Brain microvascular endothelial cell (primary cell): ENCODE results near the gene ATF2.

ENCODE experiments used
- DNase-seq: peaks from one replicate; pipeline ENCODE4 v3.0.0-alpha.2; 2020
- H3K27ac ChIP-seq: fragments of 250-450 bp; sonication (Bioruptor Pico); 2 replicates; pipeline ENCODE4 v1.5.1; 2020; ENCODE audit warnings: mild to moderate bottlenecking, moderate library complexity
- H3K27me3 ChIP-seq: fragments of 250-450 bp; sonication (Bioruptor Pico); replicated peaks from 2 replicates; pipeline ENCODE4 v1.5.1; 2020; ENCODE audit warnings: mild to moderate bottlenecking
- H3K36me3 ChIP-seq: fragments of 250-450 bp; sonication (Bioruptor Pico); replicated peaks from 2 replicates; pipeline ENCODE4 v1.5.1; 2020; ENCODE audit warnings: mild to moderate bottlenecking
- H3K4me3 ChIP-seq: 2 replicates; pipeline ENCODE4 v1.5.1; 2011; ENCODE audit warnings: low read depth, mild to moderate bottlenecking, control low read depth, low read length, moderate library complexity
- CTCF ChIP-seq: IDR thresholded peaks from 2 replicates; pipeline ENCODE4 v1.5.1; 2011; ENCODE audit warnings: low read depth, mild to moderate bottlenecking, moderate library complexity, low read length, control low read depth, inconsistent platforms; ENCODE audit errors: missing control alignments
- in situ Hi-C: cut with HindIII; loops from 2 replicates; pipeline ENCODE4 v1.10.0; 2017; ENCODE audit warnings: low sequenced_read_pairs, low pct_ligation_motif_present

ATF2 gene

GRCh38 chr2:175039031-175039430 is 129.0 kb downstream of the ATF2 start:
- no peak overlapping the region for H3K27ac ChIP-seq
- no peaks in the 10 kb centered on the region for H3K27me3 ChIP-seq
- in situ Hi-C loops: no loop called here
- H3K4me3 ChIP-seq: no peak overlapping the region
- no peak for TF ChIP-seq CTCF
- no peaks in the 10 kb centered on the region for H3K36me3 ChIP-seq
- DNase-seq: no peak

GRCh38 chr2:175037941-175038340 is 130.1 kb downstream of the ATF2 start:
- Histone ChIP-seq H3K4me3 (no peak overlapping the region), H3K27me3 (no peaks in the 10 kb centered on the region), H3K36me3 (no peaks in the 10 kb centered on the region), H3K27ac (no peak overlapping the region)
- DNase-seq: no peak
- TF ChIP-seq CTCF: no peak
- in situ Hi-C loops: no loop called here

- in situ Hi-C loops: no loop called here
Measured at GRCh38 chr2:175036582-175037018, 131.4 kb downstream of the ATF2 start.

GRCh38 chr2:175035806-175036205 is 132.2 kb downstream of the ATF2 start:
- Histone ChIP-seq H3K36me3 (no peaks in the 10 kb centered on the region), H3K27me3 (no peaks in the 10 kb centered on the region), H3K4me3 (no peak overlapping the region), H3K27ac (no peak overlapping the region)
- no peak for DNase-seq
- in situ Hi-C loops: no loop called here
- no peak for TF ChIP-seq CTCF

More at GRCh38 chr2:175036582-175037018, 131.4 kb downstream of the ATF2 start:
- no peak for DNase-seq
- Histone ChIP-seq H3K4me3 (no peak overlapping the region), H3K27ac (no peak overlapping the region), H3K36me3 (no peaks in the 10 kb centered on the region), H3K27me3 (no peaks in the 10 kb centered on the region)
- peak; percentile 29 for TF ChIP-seq CTCF

- Histone ChIP-seq H3K27me3 (no peaks in the 10 kb centered on the region), H3K36me3 (no peaks in the 10 kb centered on the region), H3K4me3 (no peak overlapping the region), H3K27ac (no peak overlapping the region)
- TF ChIP-seq CTCF: no peak
- in situ Hi-C loops: no loop called here
- no peak for DNase-seq
Measured at GRCh38 chr2:175034716-175035115, 133.3 kb downstream of the ATF2 start.
